HG03460 (cell line): Measurements from ENCODE around the gene SELENOO.

Experiments used
- ATAC-seq: cut with Tn5 transposase; IDR thresholded peaks from one replicate; pipeline ENCODE4 v1.9.1; 2021; ENCODE audit not compliant: unreplicated experiment

SELENOO gene

GRCh38 chr22:50216055-50216683, 15.4 kb downstream of the SELENOO start:
- ATAC-seq = no peak

- ATAC-seq = no peak
These were observed 16.1 kb downstream of the SELENOO start for GRCh38 chr22:50216684-50217520.

DNA sequence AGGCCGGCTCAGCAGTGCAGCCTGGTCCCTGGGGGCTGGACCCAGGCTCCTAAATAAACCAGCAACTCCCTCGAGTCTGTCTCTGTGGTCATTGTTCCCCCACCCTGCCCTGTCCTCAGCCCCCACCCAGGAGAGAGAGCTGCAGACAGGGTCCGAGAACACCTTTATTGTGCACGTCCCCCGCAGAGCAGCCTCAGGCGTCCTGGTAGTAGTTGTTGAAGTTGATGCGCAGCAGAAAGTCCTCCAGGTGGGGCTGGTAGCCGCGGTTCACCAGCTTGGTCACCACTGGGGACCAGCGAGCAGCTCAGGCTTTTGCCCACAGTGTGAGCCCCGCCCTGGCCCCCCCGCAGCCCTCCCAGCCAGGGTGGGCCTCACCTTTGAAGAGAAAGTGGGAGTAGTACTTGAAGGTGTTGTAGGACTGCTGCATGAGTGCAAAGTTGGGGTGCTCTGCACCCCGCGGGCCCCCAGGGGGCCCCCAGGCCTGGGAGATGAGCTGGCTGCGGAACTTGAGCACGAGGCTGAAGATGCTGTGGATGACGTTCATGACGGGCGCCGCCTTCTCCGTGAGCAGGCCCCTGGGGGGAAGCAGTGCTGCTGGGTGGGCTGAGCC, 16.8 kb downstream of the SELENOO start:
- ATAC-seq = no peak

GRCh38 chr22:50218153-50218995, 17.6 kb downstream of the SELENOO start:
- no peak for ATAC-seq

DNA sequence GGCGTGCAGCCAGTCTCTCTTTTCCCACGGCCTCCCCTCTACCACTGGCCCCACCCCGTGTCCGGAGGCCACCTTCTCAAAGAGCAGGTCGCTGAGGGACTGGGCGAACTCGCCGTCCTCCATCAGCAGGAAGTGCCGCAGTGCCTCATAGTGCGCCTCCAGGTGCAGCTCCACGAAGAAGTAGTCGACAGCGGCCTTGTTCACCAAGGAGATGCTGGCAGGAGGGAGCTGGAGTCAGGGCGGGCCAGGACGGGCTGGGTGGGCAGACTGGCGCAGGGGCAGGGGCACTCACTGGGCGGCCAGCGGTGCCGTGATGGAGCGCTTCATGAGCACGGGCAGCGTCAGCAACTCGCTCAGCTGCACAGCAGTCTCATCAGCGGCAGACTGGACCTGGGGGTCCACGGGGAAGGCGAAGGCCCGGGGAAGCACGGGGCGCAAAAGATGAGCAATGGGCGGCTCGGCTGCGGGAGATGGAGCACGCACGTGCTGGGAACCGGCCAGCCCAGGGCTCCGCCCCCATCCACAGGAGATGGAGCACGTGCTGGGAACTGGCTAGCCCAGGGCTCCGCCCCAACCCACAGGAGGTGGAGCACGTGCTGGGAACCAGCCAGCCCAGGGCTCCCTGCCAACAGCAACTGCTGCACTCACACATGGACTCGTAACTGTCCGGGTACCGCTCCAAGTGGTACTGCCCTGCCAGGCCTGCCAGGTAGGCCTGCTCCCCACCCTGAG, 18.4 kb downstream of the SELENOO start:
- no peak for ATAC-seq

GRCh38 chr22:50219800-50220602, 19.2 kb downstream of the SELENOO start:
- ATAC-seq = no peak

DNA sequence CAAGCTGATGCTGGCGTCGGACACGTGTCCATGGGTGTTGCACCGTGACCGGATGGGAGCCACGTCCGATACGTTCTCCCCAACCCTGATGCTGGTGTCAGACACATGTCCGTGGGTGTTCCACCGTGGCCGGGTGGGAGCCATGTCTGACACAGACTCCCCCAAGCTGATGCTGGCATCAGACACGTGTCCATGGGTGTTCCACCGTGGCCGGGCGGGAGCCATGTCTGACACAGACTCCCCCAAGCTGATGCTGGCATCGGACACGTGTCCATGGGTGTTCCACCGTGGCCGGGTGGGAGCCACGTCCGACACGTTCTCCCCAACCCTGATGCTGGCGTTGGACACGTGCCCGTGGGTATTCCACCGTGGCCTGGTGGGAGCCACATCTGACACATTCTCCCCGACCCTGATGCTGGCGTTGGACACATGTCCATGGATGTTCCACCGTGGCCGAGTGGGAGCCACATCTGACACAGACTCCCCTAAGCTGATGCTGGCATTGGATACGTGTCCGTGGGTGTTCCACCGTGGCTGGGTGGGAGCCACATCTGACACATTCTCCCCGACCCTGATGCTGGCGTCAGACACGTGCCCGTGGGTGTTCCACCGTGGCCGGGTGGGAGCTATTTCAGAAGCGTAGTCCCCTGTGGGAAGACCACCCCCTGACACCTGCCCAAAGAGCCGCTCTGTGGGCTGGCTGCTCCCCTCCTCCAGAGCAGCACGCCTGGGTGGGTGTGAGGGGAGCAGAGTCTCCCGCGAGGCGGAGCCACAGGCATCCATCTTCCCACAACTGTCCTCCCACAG, 20.0 kb downstream of the SELENOO start:
- no peak for ATAC-seq

GRCh38 chr22:50221410-50222300, 20.8 kb downstream of the SELENOO start:
- ATAC-seq = no peak

GRCh38 chr22:50222508-50222907, 21.7 kb downstream of the SELENOO start:
- ATAC-seq = no peak

- ATAC-seq = no peak
These were observed 23.3 kb downstream of the SELENOO start for GRCh38 chr22:50224071-50224470.

DNA sequence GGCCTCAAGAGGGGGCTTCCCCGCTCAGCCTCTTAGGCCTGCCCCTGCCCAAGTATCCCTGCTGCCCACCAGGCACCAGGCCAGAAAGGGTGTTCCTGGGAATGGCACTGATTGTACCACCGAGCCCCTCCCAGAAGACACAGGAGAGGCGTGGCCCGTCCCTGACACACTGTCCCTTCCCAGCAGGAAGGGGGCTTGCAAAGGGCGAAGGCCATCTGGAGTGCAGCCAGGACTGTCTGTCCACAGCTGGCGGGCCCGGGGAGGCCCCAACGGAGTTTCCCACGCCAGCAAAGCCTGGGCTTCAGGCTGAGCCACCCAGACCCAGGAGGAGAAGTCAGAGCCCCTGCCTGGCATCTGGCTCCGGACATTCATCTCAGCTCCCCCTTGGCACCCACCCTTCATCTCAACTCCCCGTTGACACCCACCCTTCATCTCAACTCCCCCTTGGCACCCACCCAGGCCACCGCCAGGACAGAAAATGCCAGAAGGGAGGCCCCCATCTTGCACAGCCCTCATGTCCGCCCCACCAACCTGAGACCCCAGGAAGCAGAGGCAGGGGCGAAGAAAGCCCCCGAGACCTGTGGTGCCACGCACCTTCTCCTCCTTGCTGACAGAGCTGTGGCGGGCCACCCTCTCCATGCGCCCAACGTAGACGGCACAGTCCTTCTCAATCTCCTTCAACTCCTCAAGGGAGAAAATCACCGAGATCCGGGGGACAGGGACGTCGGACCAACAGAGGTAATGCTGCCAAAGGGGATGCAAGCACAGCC, 24.6 kb downstream of the SELENOO start:
- ATAC-seq = no peak

GRCh38 chr22:50226063-50226874, 25.5 kb downstream of the SELENOO start:
- ATAC-seq = no peak

DNA sequence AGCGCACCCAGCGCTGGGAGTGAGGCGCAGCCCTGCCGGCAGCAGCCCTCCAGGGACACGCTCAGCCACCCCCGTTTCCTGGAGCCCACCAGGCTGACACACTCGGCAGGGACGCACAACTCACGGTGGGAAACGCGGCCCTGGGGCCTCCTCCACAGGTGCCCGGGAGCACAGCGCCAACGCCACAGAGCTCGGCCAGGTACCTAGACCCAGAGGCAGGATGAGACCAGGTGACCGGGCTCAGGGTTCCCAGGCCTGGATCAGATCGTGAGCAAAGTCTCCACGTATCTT, 26.0 kb downstream of the SELENOO start:
- ATAC-seq = no peak

DNA sequence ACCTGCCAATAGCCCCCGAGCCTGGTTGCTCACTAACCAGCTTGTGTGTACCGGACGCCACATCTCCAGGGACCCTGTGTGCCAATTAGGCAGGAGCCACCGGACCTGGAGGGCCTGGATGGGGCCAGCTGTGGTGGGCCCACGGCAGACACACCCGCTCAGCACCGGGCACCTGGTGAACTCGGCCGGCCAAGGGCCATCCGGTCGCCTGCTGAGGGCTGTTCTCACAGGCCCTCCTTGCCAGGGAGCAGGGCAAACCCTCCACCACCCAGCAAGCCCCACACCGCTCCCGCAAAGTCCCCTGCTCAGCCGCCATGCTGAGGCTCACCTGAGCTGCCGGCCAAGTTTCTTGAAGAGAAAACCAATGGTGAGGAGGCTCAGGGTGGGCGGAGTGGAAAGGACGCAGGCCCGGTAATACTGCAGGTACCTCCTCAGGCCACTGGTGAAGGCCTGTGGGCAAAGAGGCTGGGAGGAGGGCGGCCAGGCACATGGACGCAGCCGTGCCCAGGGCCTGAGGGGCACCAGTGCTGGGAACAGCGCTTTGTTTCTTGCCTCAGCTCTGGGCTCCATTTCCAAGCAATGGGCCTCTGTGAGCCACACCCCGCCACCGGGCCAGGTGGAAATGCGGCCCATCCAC, 26.9 kb downstream of the SELENOO start:
- ATAC-seq = no peak

- no peak for ATAC-seq
These were observed 27.6 kb downstream of the SELENOO start for GRCh38 chr22:50228366-50228765.

GRCh38 chr22:50229370-50229769, 28.6 kb downstream of the SELENOO start:
- no peak for ATAC-seq
